HepG2 (cell line): ENCODE data around the gene GJA9. TPM values are rescaled to one million over a fixed set of nuclear protein-coding genes. Genes with fewer than 3 reads are reported as not detected.

Source experiments
- EP300 ChIP-seq, 3 experiments: sonication (generic) in 1 of 3; formaldehyde crosslinking in 1 of 3; IDR thresholded peaks; 2 replicates each; pipeline versions ENCODE4 v1.5.1 to v1.6.1; 2011 to 2020; ENCODE audit warnings: low read depth in 2 of 3, low read length in 2 of 3, borderline replicate concordance in 1 of 3, improper control_type of control experiment in 1 of 3, mild to moderate bottlenecking in 1 of 3, missing genetic modification reagents in 1 of 3, moderate library complexity in 1 of 3
- FOXP1 ChIP-seq, 2 experiments: fragments of 450-650 bp in 1 of 2; IDR thresholded peaks; 2 replicates each; pipeline ENCODE4 v1.6.1; 2017 to 2018; ENCODE audit warnings: antibody characterized with exemption in 1 of 2
- GPN1 ChIP-seq: sonication (generic); formaldehyde crosslinking; IDR thresholded peaks from 2 replicates; pipeline ENCODE4 v1.5.1; 2020; ENCODE audit warnings: missing genetic modification reagents, borderline replicate concordance
- HDAC1 ChIP-seq: sonication (generic); formaldehyde crosslinking; IDR thresholded peaks from 2 replicates; pipeline ENCODE4 v1.5.1; 2020; ENCODE audit warnings: mild to moderate bottlenecking, missing genetic modification reagents
- HMG20A ChIP-seq: IDR thresholded peaks from 2 replicates; pipeline ENCODE4 v1.6.1; 2016; ENCODE audit warnings: borderline replicate concordance
- HMG20B ChIP-seq: conservative IDR thresholded peaks from 2 replicates; pipeline ENCODE4 v1.6.1; 2016; ENCODE audit warnings: missing genetic modification reagents, missing compliant biosample characterization
- HNRNPK ChIP-seq: fragments of 200-400 bp; formaldehyde crosslinking; IDR thresholded peaks from 2 replicates; pipeline ENCODE4 v1.6.1; 2018; ENCODE audit warnings: low read length, low read depth, moderate library complexity, mild to moderate bottlenecking; ENCODE audit not compliant: poor library complexity, severe bottlenecking
- HNRNPUL1 ChIP-seq: fragments of 200-400 bp; formaldehyde crosslinking; IDR thresholded peaks from 2 replicates; pipeline ENCODE4 v1.6.1; 2017; ENCODE audit warnings: low read depth, mild to moderate bottlenecking, low read length, moderate library complexity
- ISX ChIP-seq: sonication (generic); formaldehyde crosslinking; conservative IDR thresholded peaks from 2 replicates; pipeline ENCODE4 v1.5.0; 2020; ENCODE audit warnings: missing genetic modification reagents
- KMT2A ChIP-seq: sonication (generic); formaldehyde crosslinking; IDR thresholded peaks from 2 replicates; pipeline ENCODE4 v1.4.0; 2020; ENCODE audit warnings: missing genetic modification reagents
- MED1 ChIP-seq: sonication (generic); formaldehyde crosslinking; IDR thresholded peaks from 2 replicates; pipeline ENCODE4 v1.4.0; 2020; ENCODE audit warnings: missing genetic modification reagents
- POGZ ChIP-seq: sonication (generic); formaldehyde crosslinking; IDR thresholded peaks from 2 replicates; pipeline ENCODE4 v1.4.0; 2020; ENCODE audit warnings: mild to moderate bottlenecking, missing genetic modification reagents
- POLR2AphosphoS5 ChIP-seq: IDR thresholded peaks from 2 replicates; pipeline ENCODE4 v1.6.1; 2012; ENCODE audit warnings: low read depth, low read length
- REL ChIP-seq: sonication (generic); formaldehyde crosslinking; conservative IDR thresholded peaks from 2 replicates; pipeline ENCODE4 v1.8.0; 2022; ENCODE audit warnings: mild to moderate bottlenecking, missing genetic modification reagents, moderate library complexity
- SUZ12 ChIP-seq: fragments of 150-350 bp; IDR thresholded peaks from 2 replicates; pipeline ENCODE4 v1.6.1; 2014; ENCODE audit warnings: low read depth, low read length
- ZFP36L2 ChIP-seq: sonication (generic); formaldehyde crosslinking; IDR thresholded peaks from 2 replicates; pipeline ENCODE4 v1.4.0; 2020; ENCODE audit warnings: missing genetic modification reagents
- ZFP37 ChIP-seq: sonication (generic); formaldehyde crosslinking; IDR thresholded peaks from 2 replicates; pipeline ENCODE4 v1.4.0; 2020; ENCODE audit warnings: missing genetic modification reagents, borderline replicate concordance
- ZNF367 ChIP-seq: sonication (generic); formaldehyde crosslinking; IDR thresholded peaks from 2 replicates; pipeline ENCODE4 v1.4.0; 2020; ENCODE audit warnings: missing genetic modification reagents, borderline replicate concordance
- ZNF652 ChIP-seq: IDR thresholded peaks from 2 replicates; pipeline ENCODE4 v1.6.1; 2016; ENCODE audit warnings: low read depth, borderline replicate concordance
- polyA plus RNA-seq, 8 experiments: library from polyadenylated mRNA; depleted of rRNA in 3 of 8; stranded (reverse) in 7 of 8; unstranded in 1 of 8; fragments of >200 nt; fragmentation: Illumina TruSeq in 4 of 8; extraction: Trizol in 4 of 8; gene quantifications; 2 replicates each; pipeline versions ENCODE4 v1.2.1 to v1.2.3, GENCODE V29; 2011 to 2016; ENCODE audit warnings: low read depth in 4 of 8, missing spikeins in 1 of 8, mixed read lengths in 1 of 8; ENCODE audit not compliant: insufficient read depth in 1 of 8
- total RNA-seq, 5 experiments: library from RNA; depleted of rRNA; stranded (reverse); fragments of >200 nt; fragmentation: Illumina TruSeq; extraction: Trizol; gene quantifications; 2 replicates each; pipeline ENCODE4 v1.2.3, GENCODE V29; 2016; ENCODE audit warnings: low read depth in 1 of 5
- TF ChIP-seq, protein P1 (sequence below): sonication (generic); formaldehyde crosslinking; IDR thresholded peaks from 2 replicates; pipeline ENCODE4 v1.8.0; 2022; ENCODE audit warnings: missing genetic modification reagents, mild to moderate bottlenecking, inconsistent platforms, borderline replicate concordance
- TF ChIP-seq, protein P2 (sequence below): sonication (generic); formaldehyde crosslinking; IDR thresholded peaks from 2 replicates; pipeline ENCODE4 v1.9.0; 2021; ENCODE audit warnings: missing genetic modification reagents, borderline replicate concordance
- TF ChIP-seq, protein P3 (sequence below): sonication (generic); formaldehyde crosslinking; IDR thresholded peaks from 2 replicates; pipeline ENCODE4 v1.4.0; 2020; ENCODE audit warnings: mild to moderate bottlenecking, missing genetic modification reagents
- TF ChIP-seq, protein P4 (sequence below): sonication (generic); formaldehyde crosslinking; IDR thresholded peaks from 2 replicates; pipeline ENCODE4 v1.5.0; 2020; ENCODE audit warnings: missing genetic modification reagents

Gene GJA9
- total and polyA plus RNA-seq, 2 of the 13 experiments (the other 11 are each of a cell fraction or from before 2014, with no cell fraction given), result 0.08 to 0.13 TPM

DNA sequence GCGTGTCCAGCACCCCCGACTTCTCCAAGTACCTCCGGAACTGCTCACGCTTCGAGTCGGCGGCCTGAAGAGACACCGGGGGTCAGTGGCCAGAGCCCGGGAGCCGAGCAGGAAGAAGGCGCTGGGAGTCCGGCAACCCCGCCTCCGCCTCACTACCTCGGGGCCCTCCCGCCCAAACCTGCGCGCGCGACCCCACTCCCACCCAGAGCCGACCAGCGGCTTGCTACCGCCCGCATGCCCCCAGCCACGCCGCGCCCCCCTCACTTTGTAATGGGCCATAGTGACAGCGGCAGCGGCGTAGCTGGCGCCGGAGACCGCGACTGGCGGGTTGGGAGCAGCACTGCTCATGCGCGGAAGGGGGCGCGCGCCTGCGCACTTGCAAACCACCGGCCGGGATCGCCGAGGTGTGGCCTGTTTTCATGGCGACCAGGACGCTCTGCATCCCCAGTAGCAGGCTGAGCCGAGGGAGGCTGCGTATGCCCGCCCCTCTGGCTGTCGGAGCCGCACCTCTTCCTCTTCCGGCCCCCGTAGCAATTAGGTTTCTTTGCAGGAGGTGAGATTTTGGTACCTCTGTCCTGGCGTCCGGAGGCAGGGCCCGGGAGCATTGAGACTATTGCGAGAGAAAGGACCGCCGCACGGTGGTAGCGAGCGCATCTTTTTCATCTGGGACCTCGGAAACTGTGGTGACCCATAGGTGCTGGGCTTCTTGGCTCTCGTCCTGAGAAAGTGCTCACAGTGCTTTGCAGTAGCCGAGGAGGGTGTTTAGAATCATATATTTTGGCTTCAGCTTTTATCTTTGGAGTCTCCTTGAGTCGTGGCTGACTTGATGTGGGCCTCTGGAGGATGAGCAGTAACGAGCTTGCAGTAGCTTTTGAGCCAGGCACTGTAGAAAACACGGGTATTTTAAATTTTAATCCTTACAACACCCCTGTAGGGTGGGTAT lies 8.1 kb downstream of the GJA9 start, which contains the start of gene MYCBP (continued):
- TF ChIP-seq REL, result no peak
- TF ChIP-seq EP300 (IDR thresholded peaks at IDR 0.05; ENCODE audit: low read depth in 2 of 2, low read length in 2 of 2), result no peak
- TF ChIP-seq EP300 (CRISPR knock-in tag; IDR thresholded peaks at IDR 0.05; ENCODE audit: borderline replicate concordance), result no peak
- TF ChIP-seq, protein P1, sequence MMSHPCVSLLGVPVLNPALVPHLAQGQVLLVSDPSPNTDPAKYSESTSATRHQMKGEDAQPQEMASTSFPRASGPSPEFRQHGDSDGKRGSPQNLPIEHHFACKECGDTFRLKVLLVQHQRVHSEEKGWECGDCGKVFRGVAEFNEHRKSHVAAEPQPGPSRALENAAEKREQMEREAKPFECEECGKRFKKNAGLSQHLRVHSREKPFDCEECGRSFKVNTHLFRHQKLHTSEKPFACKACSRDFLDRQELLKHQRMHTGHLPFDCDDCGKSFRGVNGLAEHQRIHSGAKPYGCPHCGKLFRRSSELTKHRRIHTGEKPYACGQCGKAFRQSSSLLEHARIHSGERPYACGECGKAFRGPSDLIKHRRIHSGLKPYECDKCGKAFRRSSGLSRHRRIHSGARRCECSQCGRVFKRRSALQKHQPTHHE (CRISPR knock-in tag), result 0 out of 2 replicates have a peak, but pooled peaks have one; percentile 60
- no peak for TF ChIP-seq POGZ
- no peak for TF ChIP-seq HMG20A (CRISPR knock-in tag)
- TF ChIP-seq ZNF652 (CRISPR knock-in tag), result no peak
- peak; percentile 70; the same call in 1 of the 2 replicates for TF ChIP-seq KMT2A (CRISPR knock-in tag)
- TF ChIP-seq HMG20B (CRISPR knock-in tag), result no peak
- no peak for TF ChIP-seq ISX
- peak; percentile 58; the same call in 1 of the 2 replicates for TF ChIP-seq ZNF367 (CRISPR knock-in tag)
- no peak for TF ChIP-seq FOXP1 (IDR thresholded peaks at IDR 0.05)
- no peak for TF ChIP-seq FOXP1 (CRISPR knock-in tag; IDR thresholded peaks at IDR 0.05)
- TF ChIP-seq ZFP36L2 (CRISPR knock-in tag), result no peak
- TF ChIP-seq MED1 (CRISPR knock-in tag), result 0 out of 2 replicates have a peak, but pooled peaks have one; percentile 19
- TF ChIP-seq, protein P2, sequence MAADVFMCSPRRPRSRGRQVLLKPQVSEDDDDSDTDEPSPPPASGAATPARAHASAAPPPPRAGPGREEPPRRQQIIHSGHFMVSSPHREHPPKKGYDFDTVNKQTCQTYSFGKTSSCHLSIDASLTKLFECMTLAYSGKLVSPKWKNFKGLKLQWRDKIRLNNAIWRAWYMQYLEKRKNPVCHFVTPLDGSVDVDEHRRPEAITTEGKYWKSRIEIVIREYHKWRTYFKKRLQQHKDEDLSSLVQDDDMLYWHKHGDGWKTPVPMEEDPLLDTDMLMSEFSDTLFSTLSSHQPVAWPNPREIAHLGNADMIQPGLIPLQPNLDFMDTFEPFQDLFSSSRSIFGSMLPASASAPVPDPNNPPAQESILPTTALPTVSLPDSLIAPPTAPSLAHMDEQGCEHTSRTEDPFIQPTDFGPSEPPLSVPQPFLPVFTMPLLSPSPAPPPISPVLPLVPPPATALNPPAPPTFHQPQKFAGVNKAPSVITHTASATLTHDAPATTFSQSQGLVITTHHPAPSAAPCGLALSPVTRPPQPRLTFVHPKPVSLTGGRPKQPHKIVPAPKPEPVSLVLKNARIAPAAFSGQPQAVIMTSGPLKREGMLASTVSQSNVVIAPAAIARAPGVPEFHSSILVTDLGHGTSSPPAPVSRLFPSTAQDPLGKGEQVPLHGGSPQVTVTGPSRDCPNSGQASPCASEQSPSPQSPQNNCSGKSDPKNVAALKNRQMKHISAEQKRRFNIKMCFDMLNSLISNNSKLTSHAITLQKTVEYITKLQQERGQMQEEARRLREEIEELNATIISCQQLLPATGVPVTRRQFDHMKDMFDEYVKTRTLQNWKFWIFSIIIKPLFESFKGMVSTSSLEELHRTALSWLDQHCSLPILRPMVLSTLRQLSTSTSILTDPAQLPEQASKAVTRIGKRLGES (CRISPR knock-in tag), result no peak; the same call in 1 of the 2 replicates
- TF ChIP-seq, protein P3, sequence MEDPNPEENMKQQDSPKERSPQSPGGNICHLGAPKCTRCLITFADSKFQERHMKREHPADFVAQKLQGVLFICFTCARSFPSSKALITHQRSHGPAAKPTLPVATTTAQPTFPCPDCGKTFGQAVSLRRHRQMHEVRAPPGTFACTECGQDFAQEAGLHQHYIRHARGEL, result 0 out of 2 replicates have a peak, but pooled peaks have one; percentile 31
- no peak for TF ChIP-seq ZFP37 (CRISPR knock-in tag)
- TF ChIP-seq HNRNPUL1, result no peak; the same call in 1 of the 2 replicates
- peak; percentile 14 for TF ChIP-seq HNRNPK
- TF ChIP-seq HDAC1 (CRISPR knock-in tag), result peak; percentile 82
- 0 out of 2 replicates have a peak, but pooled peaks have one; percentile 58 for TF ChIP-seq GPN1 (CRISPR knock-in tag)
- peak; percentile 88 for TF ChIP-seq POLR2AphosphoS5
- no peak for TF ChIP-seq SUZ12
- TF ChIP-seq, protein P4, sequence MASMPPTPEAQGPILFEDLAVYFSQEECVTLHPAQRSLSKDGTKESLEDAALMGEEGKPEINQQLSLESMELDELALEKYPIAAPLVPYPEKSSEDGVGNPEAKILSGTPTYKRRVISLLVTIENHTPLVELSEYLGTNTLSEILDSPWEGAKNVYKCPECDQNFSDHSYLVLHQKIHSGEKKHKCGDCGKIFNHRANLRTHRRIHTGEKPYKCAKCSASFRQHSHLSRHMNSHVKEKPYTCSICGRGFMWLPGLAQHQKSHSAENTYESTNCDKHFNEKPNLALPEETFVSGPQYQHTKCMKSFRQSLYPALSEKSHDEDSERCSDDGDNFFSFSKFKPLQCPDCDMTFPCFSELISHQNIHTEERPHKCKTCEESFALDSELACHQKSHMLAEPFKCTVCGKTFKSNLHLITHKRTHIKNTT (CRISPR knock-in tag), result no peak
